Hematopoietic multipotent progenitor cell treated with erythropoietin and hydrocortisone succinate and interleukin-3 and kit ligand, for 17 days (in vitro differentiated cells): ENCODE results near the gene RNF220.
"Not testable (repeated sequence)": the region's sequence is repeated elsewhere in the genome, so short reads cannot be mapped to it uniquely, and the experiment has no call there.

Experiments
- DNase-seq: peaks from one replicate; pipeline ENCODE4 v3.0.0-alpha.2; 2015; ENCODE audit warnings: low spot score

RNF220 gene

GRCh38 chr1:44654621-44655187, 249.6 kb downstream of the RNF220 start:
- no peak for DNase-seq

DNA sequence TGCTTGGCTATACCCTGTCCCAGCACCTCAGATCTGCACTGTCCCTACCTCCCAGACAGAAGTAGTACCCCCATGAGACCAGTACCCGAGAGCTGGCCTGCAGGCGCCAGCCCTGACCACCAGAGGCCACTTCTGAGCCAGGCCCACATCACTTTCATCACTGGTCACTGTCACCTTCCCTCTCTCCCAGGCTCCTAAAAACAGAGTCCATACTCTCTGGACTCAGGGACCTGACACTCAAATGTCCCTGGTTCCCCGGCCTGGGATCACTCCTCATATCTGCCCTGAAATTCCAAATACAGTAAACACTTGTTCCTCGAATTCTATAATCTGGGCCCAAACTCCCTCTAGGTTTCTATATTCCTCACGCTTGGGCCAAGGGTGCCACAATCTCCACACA, 250.6 kb downstream of the RNF220 start:
- DNase-seq, result no peak

GRCh38 chr1:44659566-44659965, 254.5 kb downstream of the RNF220 start:
- no peak for DNase-seq

DNA sequence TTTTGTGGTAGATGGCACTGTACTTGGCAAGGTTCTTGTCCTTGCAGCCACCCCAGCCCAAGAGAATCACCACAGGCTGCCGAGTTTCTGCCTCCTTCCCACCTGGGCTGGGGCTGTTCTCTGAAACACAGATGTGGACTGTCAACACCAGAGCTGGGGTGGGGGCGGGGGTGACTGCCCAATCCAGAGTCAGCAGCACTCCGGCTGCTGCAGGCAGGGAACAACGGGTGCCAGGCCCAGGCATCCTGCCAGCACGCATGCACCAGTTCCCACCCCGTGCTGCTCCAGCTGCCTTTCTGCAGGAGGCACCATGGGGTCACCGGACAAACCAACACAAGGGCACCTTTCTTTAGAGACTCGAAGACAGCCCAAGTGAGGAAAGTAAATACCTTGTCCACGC, 255.1 kb downstream of the RNF220 start:
- DNase-seq, result no peak

GRCh38 chr1:44661781-44662682, 257.0 kb downstream of the RNF220 start:
- no peak for DNase-seq

GRCh38 chr1:44662683-44663030, 257.6 kb downstream of the RNF220 start:
- DNase-seq, result no peak

- no peak for DNase-seq
These were observed 258.4 kb downstream of the RNF220 start for GRCh38 chr1:44663417-44663816.

DNA sequence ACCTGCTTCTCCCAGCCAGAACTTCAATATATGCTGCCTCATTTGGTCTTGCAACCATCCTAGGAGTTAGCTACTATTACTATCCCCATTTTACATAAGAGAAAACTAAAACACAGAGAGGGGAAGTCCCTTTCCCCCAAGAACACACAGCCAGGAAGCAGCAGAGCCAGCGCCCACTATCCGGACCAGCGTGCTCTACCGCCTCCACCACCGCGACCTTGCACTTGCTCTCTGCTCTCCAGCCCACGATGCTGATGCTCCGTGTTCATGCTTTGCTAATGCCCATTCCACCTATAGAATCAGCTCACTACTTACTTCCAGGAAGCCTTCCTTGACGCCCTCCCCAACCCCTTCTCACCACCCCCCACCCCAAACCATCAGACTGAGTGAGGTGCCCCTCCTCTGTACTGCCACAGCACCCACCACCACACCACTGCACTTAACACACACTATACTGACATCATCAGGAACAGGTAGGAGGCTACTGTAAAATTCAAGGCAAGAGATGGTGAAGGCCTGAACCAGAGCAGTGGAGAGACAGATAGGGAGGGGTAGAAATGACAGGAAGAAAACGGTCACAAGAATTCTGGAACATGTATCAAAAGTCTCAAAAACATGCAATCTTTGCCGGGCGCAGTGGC, 259.8 kb downstream of the RNF220 start:
- no peak for DNase-seq

DNA sequence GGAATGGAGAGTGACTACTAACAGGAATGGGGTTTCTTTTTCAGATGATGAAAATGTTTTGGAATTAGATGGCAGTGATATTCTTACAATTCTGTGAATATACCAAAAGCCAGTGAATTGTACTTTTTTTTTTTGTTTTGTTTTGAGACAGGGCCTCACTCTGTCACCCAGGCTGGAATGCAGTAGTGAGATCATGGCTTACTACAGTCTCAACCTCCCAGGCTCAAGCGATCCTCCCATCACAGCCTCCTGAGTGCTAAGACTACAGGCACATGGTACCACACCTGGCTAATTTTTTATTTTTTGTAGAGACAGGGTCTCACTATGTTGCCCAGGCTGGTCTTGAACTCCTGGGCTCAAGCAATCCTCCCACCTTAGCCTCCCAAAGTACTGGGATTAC, 261.7 kb downstream of the RNF220 start:
- not testable (repeated sequence) for DNase-seq

DNA sequence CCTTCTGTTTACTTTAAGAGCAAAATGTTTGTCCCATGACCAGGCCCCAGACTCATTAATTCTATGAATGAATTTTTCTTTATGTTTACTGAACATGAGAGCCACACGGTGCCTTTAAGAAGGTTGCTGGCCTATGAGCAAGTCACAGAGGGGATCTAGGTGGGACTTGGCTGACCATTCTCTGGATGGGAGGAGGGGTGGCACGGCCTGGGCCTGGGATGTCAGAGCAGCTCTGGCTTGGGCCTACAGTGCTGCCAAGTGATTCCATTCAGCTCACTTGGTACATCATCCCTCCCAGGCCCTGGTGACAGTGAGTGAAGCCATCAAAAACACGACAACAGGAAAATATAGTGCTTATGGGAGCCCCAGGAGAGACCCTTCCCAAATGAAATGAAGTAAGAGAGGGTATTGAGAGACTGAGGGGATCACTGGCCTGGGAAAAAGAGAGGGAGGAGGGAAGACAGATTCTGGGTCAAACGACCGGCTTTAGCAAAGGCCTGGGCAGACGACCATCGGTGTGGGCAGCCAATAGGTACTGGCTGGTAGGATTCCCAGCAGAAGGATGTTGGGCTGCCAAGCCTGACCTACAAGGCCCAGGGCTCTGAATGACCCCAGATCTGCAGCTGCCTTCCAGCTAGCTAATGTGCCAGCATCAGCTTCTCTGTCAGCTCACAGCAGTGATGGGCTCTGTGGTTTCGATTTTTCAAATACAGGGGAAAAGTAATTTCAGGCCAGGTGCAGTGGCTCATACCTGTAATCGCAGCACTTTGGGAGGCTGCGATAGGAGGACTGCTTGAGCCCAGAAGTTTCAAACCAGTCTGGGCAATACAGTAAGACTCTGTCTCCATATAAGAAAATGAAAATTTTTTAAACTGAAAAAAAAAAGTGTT, 265.9 kb downstream of the RNF220 start:
- DNase-seq, result no peak

DNA sequence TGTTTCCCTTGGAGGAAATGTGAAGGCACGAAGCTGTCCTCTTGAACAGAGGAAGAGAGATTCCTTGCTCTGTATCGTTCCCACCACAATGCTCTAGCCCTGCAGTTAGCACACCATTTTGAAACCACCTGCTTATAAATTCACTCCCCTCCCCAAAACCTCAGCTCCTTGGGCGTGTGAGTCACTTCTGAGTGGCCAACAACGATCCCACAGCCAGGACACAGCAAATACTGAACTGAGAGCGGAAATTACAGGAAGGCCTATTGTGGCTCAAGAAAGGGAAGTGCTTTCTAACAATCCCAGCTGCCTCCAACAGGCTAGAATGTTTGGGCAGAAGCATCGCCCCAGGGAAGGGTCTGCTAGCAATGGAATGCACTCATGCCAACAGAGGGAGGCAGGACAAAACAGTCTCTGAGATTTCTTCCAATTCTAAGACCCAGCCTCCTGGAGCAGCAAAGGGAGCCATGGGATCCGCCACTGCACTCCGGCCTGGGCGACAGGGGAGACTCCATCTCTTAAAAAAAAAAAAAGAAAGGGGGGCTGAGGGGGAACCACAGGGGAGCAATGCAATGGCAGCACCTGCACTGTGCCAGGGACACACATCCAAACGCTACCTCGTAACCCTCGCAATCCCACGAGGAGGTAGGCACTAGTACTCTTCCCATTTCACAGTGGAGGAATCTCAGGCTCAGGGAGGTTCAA, 267.4 kb downstream of the RNF220 start:
- no peak for DNase-seq

DNA sequence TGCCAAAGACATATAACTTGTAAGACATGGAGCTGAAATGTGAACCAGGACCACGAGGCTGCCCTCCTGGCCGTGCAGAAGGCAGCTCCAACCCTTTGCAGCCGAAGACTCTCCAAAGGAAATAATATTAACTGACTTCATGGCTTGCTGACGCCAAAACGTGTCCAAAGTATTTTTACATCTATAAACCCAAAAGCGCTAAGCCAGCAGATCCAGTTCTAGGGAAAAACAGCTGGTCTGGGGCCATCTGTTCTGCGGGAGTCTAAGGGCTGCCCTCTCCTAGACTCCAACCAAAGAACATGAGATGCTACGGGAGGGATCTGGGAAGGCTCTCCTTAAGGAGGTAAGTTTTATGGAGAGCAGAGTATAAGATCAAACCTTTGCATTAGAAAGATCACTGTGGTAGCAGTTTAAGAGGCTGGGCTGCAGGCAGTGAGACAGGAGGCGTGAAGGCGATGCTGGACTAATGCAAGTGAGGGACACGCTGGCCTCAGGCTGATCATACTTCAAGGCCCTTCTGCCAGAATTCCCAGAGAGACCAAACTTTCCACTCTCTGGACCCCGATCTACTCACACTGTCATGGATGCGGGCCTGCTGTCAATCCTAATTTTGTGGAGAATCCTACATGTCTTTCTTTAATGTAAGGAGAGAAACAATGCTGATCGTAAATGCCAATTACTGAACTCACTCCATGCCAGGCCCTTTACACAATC, 268.1 kb downstream of the RNF220 start:
- DNase-seq, result no peak

DNA sequence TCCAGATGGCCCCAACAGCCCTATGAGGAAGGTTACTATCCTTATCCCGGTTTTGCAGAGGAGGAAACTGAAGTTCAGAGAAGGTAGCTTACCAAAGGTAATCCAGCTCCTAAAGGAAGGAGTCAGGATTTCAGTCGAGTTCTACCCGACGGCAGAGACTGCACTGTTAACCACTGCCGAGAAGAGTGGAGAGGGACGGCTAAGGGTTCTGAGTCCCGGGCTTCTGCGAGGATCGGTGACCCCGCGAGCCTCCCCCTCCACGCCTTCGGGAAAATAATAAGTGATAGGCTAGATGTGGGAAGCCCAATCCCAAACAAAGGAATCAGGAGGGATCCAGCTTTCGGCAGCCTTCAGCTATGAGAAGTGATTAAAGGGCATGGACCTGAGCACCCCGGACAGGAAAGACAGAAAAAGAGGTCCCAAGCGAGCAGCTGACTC, 268.6 kb downstream of the RNF220 start:
- no peak for DNase-seq

- peak; percentile 97 for DNase-seq
These were observed 269.3 kb downstream of the RNF220 start, which contains the start of the genes ARMH1 and TMEM53 for GRCh38 chr1:44674113-44675000. TSS of gene ARMH1 (plus strand) at chr1:44674714. CDS start at chr1:44689698, 14,984 bp downstream. TSS of gene TMEM53 (minus strand) at chr1:44674481. CDS start at chr1:44674391, 90 bp downstream.

- no peak for DNase-seq
These were observed 270.1 kb downstream of the RNF220 start for GRCh38 chr1:44675186-44675585.

DNA sequence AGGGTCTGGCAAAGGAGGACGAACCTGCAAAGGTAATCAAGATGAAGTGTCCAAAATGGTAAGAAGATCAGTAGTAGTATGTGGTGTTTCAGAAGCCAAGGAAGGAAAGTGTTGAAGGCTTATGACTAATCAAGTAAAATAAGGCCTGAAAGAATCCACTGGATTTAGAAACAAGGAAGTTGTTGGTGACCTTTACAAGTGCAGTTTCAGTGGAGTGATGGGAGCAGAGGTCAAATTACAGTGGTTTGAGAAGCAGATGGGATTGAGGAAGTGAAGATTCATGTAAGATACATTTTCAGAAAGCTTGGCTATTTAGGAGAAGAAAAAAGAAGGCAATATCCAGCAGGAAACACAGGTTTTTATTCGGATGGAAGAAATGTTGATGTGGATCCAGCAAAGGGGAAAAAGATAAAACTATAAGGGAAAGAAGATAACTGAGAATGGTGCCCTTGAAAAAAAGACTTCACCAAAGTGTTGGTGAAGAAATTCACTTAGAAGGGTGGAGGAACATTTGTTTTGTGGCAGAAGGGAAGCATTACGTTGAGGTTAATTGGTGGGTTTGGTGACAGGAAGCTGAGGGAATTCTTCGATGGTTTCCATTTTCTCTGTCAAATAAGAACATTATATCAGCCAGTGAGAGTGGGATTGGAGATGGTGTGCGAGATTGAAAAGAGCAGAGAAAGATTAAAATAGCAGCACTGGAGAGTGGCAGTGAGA, 271.6 kb downstream of the RNF220 start:
- DNase-seq, result no peak

- no peak for DNase-seq
These were observed 272.2 kb downstream of the RNF220 start for GRCh38 chr1:44677201-44677766.

DNA sequence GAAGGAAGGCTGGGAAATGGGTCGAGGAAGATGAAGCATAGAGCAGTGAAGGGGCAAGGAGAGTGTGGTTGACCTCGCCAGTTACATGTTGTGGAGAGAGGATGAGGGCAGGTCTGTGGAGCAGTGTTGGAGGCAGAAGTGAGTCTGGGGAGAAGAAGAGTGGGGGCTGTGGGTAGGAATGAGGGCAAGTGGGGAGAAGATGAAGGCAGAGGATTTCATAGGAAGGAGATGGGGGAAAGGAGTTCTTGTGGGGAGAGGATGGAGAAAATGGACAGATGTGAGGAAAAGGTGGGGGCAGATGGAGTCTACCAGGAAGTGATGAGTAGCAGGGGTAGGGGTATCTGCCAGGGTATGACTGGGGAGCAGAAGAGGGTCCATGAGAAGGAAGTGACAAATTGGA, 273.1 kb downstream of the RNF220 start:
- no peak for DNase-seq

DNA sequence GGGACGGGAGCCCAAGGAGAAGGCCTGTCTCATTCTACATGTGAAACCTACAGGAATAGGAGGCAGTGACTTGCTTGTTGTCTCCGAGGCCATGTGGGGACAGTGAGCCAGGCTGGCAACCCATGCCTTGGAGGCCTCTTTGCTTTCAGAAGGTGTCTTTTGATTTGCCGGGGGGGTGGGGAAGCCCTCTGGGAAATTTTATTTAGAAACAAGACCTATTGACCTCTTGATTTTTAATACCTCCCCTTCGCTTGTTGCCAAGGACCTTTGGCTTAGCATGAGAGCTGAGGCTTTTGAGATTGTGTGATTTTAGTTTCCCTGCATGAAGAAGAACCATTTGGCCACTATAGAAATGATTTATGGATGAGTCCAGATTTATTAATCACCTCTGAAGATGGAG, 273.6 kb downstream of the RNF220 start:
- DNase-seq, result no peak
